Thyroid gland (tissue), 4 donors: Measurements from ENCODE around the gene KRT77.

ENCODE experiments used
- CTCF ChIP-seq, 6 experiments: fragments of 200-600 bp in 3 of 6; fragments of 450-650 bp in 3 of 6; sonication (generic) in 3 of 6; IDR thresholded peaks; one replicate each; pipeline ENCODE4 v1.5.1; 2016 to 2019; ENCODE audit warnings: antibody characterized with exemption in 6 of 6, mild to moderate bottlenecking in 2 of 6, inconsistent platforms in 1 of 6, moderate library complexity in 1 of 6
- POLR2A ChIP-seq, 2 donors: fragments of 450-650 bp; IDR thresholded peaks; one replicate each; pipeline ENCODE4 v1.6.1; 2017; ENCODE audit warnings: antibody characterized with exemption in 2 of 2, mild to moderate bottlenecking in 2 of 2, moderate library complexity in 1 of 2

- TF ChIP-seq CTCF (IDR thresholded peaks at IDR 0.05) (no peak), POLR2A (IDR thresholded peaks at IDR 0.05) (no peak)
Measured at GRCh38 chr12:52686063-52686462, 17.3 kb downstream of the KRT77 start.
